GM10248 (cell line): ENCODE measurements around the gene BEST1.

ENCODE experiments used
- CTCF ChIA-PET: fragments of 300-600 bp; sonication (Branson Sonifier 250); formaldehyde crosslinking; extraction: SDS; loops from one replicate; lab custom pipeline; 2021; ENCODE audit warnings: antibody characterized with exemption; lab: Yijun Ruan, JAX
- POLR2A ChIA-PET: fragments of 350-650 bp; sonication (Branson Sonifier 250); formaldehyde crosslinking; extraction: SDS; loops from one replicate; lab custom pipeline; 2020; ENCODE audit warnings: antibody characterized with exemption; lab: Yijun Ruan, JAX
- DNase-seq: peaks from one replicate; pipeline ENCODE4 v3.0.0; 2012; ENCODE audit errors: extremely low spot score
- TF ChIP-seq, protein P1 (sequence below): IDR thresholded peaks from 2 replicates; pipeline ENCODE4 v1.5.1; 2012; ENCODE audit warnings: mild to moderate bottlenecking, low read depth; ENCODE audit errors: extremely low read depth, missing control alignments, control extremely low read depth

BEST1 gene

DNA sequence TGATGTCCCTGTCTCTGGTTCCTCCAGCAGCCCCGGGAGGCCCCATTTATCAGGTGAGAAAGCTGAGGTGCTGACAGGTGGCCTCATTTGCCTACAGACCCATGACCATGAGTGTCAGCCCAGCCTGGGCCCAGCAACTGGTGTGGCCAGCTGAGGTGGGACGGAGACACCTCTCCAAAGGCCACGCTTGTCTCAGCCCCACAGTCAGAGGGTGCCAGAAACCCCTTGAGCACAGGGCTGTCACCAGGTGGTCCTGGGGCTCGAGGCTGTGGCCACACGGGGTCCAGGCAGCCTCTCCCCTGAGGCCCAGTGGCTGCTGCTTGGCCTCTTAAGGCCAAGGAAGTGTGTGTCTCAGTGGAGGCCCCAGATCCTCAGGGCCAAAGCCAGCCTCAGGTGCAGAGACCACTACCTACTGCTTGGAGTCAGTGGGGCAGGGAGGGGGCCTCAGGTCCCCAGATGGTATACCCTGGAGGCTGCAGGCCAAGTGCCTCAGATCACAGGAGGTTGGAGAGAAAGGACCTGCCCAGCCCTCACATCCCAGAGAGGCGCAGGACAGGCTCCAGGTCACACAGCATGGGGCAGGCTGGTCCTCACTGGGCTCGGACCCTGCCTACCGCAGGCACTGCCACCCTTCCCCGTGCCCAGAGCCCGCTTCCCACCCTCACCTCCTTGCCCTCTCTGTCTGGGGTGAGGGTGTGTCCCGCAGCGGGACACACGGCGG, 44.2 kb upstream of the BEST1 start:
- ChIA-PET CTCF (interaction anchor here (0.7 to 11.6 kb wide), 5 partner anchors 8 to 203 kb away, joined by 3 to 424 read pairs (median 80); no protein-coding TSS in a partner anchor), POLR2A (no interaction called here)
- TF ChIP-seq, protein P1, sequence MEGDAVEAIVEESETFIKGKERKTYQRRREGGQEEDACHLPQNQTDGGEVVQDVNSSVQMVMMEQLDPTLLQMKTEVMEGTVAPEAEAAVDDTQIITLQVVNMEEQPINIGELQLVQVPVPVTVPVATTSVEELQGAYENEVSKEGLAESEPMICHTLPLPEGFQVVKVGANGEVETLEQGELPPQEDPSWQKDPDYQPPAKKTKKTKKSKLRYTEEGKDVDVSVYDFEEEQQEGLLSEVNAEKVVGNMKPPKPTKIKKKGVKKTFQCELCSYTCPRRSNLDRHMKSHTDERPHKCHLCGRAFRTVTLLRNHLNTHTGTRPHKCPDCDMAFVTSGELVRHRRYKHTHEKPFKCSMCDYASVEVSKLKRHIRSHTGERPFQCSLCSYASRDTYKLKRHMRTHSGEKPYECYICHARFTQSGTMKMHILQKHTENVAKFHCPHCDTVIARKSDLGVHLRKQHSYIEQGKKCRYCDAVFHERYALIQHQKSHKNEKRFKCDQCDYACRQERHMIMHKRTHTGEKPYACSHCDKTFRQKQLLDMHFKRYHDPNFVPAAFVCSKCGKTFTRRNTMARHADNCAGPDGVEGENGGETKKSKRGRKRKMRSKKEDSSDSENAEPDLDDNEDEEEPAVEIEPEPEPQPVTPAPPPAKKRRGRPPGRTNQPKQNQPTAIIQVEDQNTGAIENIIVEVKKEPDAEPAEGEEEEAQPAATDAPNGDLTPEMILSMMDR: no peak
- DNase-seq: no peak

DNA sequence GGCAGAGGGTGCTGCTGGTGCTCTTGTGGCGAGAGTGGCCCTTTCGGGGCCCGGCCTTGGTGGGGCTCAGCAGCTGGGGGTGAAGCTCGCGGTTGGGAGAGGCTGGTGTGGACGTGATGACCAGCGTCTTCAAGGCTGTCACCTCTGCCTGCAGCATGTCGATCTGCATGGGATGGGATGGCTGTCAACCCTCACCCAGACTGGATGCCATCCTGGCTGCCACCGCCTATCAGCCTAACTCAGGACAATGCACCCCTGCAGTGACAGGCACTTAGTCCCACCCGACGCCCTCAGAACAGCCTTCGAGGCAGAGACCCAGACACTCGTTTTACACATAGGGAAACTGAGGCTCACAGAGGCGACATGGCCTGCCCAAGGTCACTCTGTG, 43.6 kb upstream of the BEST1 start:
- DNase-seq: no peak
- ChIA-PET CTCF (interaction anchor here (7.9 to 11.2 kb wide), 2 partner anchors 9 to 203 kb away, joined by 80 to 204 read pairs; no protein-coding TSS in a partner anchor), POLR2A (no interaction called here)
- TF ChIP-seq, protein P1: no peak

DNA sequence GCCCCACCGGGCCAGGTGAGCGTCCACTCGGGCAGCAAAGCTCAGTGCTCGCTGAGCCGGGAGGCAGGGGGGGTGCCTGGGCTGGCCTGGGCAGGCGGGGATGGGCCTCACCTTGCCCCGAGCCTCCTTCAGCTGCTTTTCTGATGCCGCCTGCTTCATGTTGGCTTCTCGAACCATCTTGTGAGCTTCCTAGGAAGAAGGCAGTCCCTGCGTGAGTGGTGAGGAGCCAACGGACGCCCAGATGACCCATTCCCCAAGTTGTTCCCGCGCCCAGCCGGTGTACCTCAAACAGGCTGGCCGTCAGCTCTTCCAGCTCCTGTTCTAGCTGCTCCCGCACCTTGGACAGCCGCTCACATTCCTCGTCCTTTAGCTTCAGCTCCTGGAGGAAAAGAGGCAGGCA, 42.9 kb upstream of the BEST1 start:
- POLR2A ChIA-PET: no interaction called here
- no peak for DNase-seq
- TF ChIP-seq, protein P1: no peak
- CTCF ChIA-PET: interaction anchor here (0.7 to 7.9 kb wide), 5 partner anchors 9 to 201 kb away, joined by 3 to 80 read pairs (median 4); no protein-coding TSS in a partner anchor

DNA sequence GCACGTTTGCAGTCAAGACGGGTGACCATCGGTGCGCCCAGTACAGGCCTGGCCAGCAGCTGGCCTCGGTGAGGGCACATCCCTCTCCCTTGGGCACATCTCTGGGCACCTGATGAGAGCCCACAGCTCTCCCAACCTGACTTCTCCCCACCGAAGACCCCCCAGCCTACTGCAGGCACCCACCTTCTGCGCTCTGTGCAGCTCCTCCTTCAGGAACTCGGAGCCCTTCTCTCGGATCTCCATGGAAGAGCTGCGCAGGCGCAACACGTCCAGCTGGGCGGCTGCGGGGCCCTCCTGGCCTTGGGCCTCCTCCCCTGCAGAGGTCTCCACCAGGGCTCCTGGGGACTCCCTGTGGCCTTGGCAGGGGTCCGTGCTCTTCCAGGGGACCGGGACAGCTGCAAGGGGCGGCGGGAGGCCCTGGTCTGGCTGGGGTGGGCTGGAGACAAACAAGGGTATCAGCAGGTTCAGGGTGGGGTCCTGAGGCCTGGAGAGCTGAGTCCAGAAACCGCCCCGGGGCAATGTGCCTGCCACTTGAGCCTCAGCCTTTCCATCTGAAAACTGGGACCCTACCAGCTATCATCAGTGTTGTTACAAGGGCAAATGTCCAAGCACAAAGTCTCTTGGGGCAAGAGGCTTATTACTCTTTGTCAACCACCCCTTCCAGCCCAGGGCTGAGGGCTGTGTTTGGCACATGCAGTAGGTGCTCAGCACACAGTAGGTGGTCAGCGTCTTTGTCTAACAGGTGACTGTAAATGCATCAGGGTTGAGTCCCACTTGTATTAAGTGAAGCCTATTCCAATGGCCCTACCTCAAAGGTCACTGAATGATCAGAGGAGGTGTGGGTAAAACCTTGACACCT, 42.1 kb upstream of the BEST1 start:
- no peak for DNase-seq
- POLR2A ChIA-PET: interaction anchor here (0.6 kb wide), 1 partner anchor 40 kb away, joined by 3 read pairs; no protein-coding TSS in a partner anchor
- TF ChIP-seq, protein P1: no peak
- CTCF ChIA-PET: interaction anchor here (0.7 to 7.9 kb wide), 7 partner anchors 10 to 200 kb away, joined by 3 to 80 read pairs (median 4); no protein-coding TSS in a partner anchor

DNA sequence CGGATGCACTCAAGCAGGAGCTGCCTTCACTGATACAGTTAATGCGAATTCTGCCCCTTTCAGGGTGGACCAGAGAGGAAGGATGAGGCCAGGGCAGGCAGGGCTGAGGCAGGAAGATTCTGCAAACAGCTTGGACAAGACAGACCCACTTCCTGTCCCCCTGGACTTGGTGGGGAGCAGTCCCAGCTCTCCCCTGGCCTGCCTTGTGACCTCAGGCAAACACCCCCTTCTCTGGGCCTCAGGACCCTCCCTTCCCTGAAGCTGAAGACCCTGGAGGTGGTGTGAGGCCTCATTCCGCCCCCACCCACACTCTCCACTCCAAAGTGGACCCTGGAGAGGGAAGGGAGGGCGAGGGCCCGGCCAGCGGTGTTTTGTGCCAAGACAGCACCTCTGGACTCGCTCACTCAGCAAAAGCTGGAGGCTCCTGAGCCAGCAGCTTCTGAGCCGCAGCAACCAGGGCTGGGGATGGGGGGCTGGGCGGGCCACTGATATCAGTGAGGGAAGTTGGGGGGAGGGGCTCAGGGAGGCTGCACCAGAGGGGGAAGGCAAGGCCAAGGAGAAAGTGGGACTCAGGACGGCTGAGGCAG, 41.3 kb upstream of the BEST1 start:
- TF ChIP-seq, protein P1: no peak
- POLR2A ChIA-PET: interaction anchor here (0.6 kb wide), 1 partner anchor 39 kb away, joined by 3 read pairs; no protein-coding TSS in a partner anchor
- no peak for DNase-seq
- CTCF ChIA-PET: interaction anchor here (1.2 to 7.9 kb wide), 6 partner anchors 11 to 199 kb away, joined by 4 to 80 read pairs (median 7); no protein-coding TSS in a partner anchor
